NT2/D1 (cell line): Measurements from ENCODE around the gene FBXW8.

ENCODE experiments used
- DNase-seq: peaks from one replicate; pipeline ENCODE4 v3.0.0-alpha.2; 2011; ENCODE audit warnings: low read depth, low spot score
- H3K27me3 ChIP-seq: 2 replicates; pipeline ENCODE4 v1.6.0; 2011; ENCODE audit warnings: mild to moderate bottlenecking; ENCODE audit not compliant: insufficient read length, insufficient read depth
- H3K36me3 ChIP-seq: 2 replicates; pipeline ENCODE4 v1.6.1; 2011; ENCODE audit warnings: mild to moderate bottlenecking, low read length, mixed read lengths; ENCODE audit not compliant: insufficient read depth, insufficient read length
- H3K4me1 ChIP-seq: 2 replicates; pipeline ENCODE4 v1.5.1; 2011; ENCODE audit not compliant: insufficient read depth, insufficient read length
- H3K4me3 ChIP-seq: 2 replicates; pipeline ENCODE4 v1.5.1; 2011; ENCODE audit warnings: low read depth; ENCODE audit not compliant: insufficient read length
- H3K9ac ChIP-seq: 2 replicates; pipeline ENCODE4 v1.6.0; 2011; ENCODE audit warnings: low read depth; ENCODE audit not compliant: insufficient read length
- H3K9me3 ChIP-seq: 2 replicates; pipeline ENCODE4 v1.5.1; 2011; ENCODE audit warnings: mild to moderate bottlenecking, low read length; ENCODE audit not compliant: insufficient read depth
- SUZ12 ChIP-seq: IDR thresholded peaks from 2 replicates; pipeline ENCODE4 v1.6.1; 2011; ENCODE audit not compliant: insufficient read length, insufficient read depth; ENCODE audit errors: extremely low read depth
- YY1 ChIP-seq: IDR thresholded peaks from 2 replicates; pipeline ENCODE4 v1.6.1; 2011; ENCODE audit not compliant: insufficient read length, insufficient read depth
- ZNF274 ChIP-seq: IDR thresholded peaks from 2 replicates; pipeline ENCODE4 v1.6.1; 2011; ENCODE audit warnings: mild to moderate bottlenecking, low read depth, low read length

Gene FBXW8

DNA sequence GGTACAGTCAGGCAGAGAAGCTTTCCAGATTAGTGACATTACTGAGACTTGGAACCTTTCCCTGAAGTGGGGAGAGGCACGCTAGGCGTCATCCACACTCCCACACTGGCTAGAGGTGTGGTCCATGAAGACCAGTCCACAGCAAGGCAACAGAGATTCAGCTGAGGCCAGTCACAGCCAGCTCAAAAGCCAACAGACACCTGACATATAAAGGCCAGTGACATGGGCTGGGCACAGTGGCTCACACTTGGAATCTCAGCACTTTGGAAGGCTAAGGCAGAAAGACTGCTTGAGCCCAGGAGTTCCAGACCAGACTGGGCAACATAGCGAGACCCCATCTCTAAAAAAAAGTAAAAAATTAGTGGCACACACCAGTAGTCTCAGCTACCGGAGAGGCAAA, 40.4 kb upstream of the FBXW8 start:
- H3K9me3 ChIP-seq, result peaks cover 7% of the 10 kb centered on the region; the same call in 1 of the 2 replicates
- H3K27me3 ChIP-seq, result no peaks in the 10 kb centered on the region
- no peaks in the 10 kb centered on the region for H3K4me1 ChIP-seq
- TF ChIP-seq SUZ12 (no peak), YY1 (no peak), ZNF274 (no peak)
- no peak for DNase-seq
- no peak overlapping the region for H3K4me3 ChIP-seq
- no peaks in the 10 kb centered on the region for H3K36me3 ChIP-seq
- H3K9ac ChIP-seq, result no peak overlapping the region

DNA sequence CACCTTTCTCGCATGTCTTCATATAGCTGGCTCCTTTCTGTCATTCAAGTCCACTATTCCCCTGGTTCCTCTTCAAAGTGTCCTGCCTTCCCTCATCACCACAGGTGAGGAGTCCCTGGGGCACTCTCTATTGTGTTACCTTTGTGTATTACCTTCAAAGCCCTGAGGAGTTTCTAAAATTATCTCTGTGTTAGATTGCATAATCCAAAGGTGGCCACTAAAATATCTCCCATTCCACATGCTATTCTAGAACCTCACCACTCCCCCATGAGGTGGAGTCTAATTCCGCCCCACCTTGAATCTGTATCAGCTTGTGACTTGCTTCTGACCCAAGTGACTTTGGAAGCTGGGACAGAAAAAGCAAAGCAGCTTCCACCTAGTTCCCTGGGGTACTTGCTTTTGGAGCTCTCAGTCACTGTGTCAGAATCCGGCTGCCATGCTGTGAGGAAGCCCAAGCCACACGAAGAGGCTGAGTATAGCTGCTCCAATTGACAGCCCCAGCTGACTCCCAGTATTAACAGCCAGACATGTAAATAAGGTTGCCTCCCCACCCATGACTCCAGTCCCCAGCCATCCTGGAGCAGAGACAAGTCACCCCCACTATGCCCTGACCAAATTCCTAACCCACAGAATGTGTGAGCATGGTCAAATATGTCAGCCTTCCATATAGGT, 36.3 kb upstream of the FBXW8 start:
- Histone ChIP-seq H3K9me3 (peaks cover 7% of the 10 kb centered on the region; the same call in 1 of the 2 replicates), H3K4me1 (no peaks in the 10 kb centered on the region), H3K36me3 (no peaks in the 10 kb centered on the region), H3K27me3 (peaks cover 37% of the 10 kb centered on the region), H3K9ac (no peak overlapping the region), H3K4me3 (no peak overlapping the region)
- TF ChIP-seq YY1 (no peak), ZNF274 (no peak), SUZ12 (no peak)
- DNase-seq, result no peak

DNA sequence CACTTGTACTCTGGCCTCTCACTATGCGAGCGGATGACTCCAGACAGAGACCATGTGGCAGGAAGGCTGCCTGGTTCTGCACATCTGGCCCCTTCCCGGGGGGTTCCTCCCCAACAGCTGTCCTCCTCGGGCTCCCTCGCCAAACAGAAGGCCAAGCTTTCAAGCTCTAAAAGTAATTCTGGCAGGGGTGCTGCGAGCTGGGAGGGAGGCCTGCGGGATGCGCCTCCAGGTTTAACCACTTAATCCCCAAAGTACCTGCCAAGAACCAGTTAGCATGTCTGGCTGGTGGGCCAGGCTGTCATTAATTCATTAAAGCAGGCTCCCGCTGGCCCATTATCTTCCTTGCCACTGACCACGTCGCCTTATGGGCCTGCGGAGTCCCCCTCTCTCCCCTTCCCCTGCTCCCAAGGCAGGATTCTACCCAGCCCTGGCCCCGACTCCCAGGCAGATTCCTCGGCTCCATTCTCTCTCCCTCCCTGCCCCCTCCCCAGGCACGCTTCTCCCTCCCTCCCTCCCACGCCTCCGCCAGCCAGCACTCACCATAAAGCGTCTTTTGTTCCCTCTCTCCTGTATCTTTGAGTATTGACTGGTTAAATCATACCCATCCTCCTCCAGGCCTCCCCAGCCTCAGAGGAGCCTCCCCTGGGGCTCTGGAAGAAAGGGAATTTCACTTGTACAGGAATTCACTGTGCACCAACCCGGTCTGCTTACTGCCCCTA, 34.4 kb upstream of the FBXW8 start:
- H3K9me3 ChIP-seq, result peaks cover 7% of the 10 kb centered on the region; the same call in 1 of the 2 replicates
- H3K9ac ChIP-seq, result peak overlapping the region; percentile 24
- peaks cover 3% of the 10 kb centered on the region for H3K4me1 ChIP-seq
- H3K4me3 ChIP-seq, result peak overlapping the region; percentile 13
- no peaks in the 10 kb centered on the region for H3K36me3 ChIP-seq
- no peak for DNase-seq
- H3K27me3 ChIP-seq, result peaks cover 52% of the 10 kb centered on the region
- TF ChIP-seq ZNF274 (no peak), YY1 (no peak), SUZ12 (no peak)

DNA sequence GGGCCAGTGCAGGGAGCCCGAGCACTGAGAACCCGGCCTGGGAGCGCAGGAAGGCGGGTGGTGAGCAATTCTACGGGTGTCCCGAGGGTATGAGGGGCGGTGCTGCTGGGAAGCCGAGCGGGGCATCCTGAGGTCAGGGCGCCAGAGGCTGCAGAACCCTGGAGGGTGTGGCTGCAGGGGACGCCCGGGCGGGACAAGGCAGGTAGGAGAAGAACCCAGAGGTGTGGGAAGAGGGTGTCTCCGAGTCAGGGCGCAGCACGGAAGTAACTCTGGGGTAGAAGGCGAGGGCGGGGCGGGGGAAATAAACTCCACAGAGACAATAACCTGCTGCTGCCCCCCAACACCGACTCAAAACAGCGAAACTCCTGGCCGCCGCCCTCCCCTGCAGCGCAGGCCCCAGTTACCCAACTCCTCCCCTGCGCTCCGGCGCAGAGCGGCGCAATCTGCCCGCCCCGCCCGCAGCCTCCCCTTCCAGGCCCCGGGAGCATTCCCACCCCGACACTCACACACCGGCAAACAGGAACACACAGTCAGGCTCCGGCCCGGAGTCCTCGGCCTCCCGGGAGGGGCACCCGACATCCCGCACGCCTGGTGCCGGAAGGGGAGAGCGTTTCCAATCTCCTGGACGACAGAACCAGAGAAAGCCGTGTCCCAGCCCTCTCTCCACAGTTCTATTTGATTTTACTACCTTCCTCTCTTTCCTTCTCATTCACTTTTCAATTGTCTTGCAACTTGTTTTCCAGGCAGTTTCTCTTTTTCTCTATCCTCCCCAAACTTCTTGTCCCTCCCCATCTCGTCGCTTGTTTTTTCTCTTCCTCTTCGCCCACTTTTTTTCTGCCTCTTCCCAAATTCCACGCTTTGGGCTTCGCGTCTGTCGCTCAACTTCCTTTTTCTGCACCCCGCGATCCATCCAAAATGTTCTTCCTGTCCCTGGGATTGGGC, 31.9 kb upstream of the FBXW8 start:
- no peak for DNase-seq
- H3K9ac ChIP-seq, result peak overlapping the region; percentile 80

DNA sequence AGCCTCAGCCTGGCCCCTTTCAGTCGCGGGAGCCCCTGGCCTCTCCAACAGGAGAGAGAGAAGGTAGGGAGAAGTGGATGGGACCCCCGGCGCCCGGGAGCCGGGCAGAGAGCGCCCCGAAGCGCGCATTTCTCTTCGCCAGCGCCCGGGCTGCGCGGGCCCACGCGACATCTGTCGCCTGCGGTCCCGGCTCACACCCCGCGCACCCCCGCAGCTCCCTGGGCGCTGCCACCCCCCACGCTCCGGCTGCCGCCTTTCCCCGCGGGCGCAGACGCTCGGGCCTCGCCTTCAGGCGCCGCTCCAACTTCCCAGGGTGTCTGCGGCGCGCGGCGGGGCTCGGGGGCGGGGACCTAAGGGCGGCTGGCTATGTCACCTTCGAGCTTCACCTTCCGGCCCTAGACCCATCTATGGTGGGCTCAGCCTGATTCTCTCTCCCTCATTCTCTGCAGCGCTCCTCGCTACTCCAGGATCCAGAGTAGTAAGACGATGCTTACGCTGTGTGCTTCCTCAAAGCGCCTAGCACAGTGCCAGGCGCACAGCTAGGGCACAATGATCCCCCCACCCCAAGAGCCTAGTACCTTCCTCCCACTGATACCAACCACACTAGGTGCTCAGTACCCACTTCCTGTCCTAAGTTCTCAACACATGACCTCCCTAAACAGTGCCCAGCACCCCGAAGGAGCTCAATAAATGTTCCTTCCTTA, 31.1 kb upstream of the FBXW8 start:
- Histone ChIP-seq H3K4me3 (peak overlapping the region; percentile 55), H3K9me3 (peaks cover 1% of the 10 kb centered on the region; the same call in 1 of the 2 replicates), H3K9ac (peak overlapping the region; percentile 80), H3K4me1 (peaks cover 3% of the 10 kb centered on the region), H3K36me3 (no peaks in the 10 kb centered on the region), H3K27me3 (peaks cover 85% of the 10 kb centered on the region)
- no peak for DNase-seq
- TF ChIP-seq ZNF274 (no peak), SUZ12 (peak; percentile 91), YY1 (no peak)

More for the DNA sequence above, 31.9 kb upstream of the FBXW8 start:
- H3K36me3 ChIP-seq, result no peaks in the 10 kb centered on the region
- peaks cover 3% of the 10 kb centered on the region for H3K4me1 ChIP-seq
- peaks cover 78% of the 10 kb centered on the region for H3K27me3 ChIP-seq
- no peak for TF ChIP-seq ZNF274
- no peak for TF ChIP-seq SUZ12
- TF ChIP-seq YY1, result no peak
- H3K9me3 ChIP-seq, result peaks cover 7% of the 10 kb centered on the region; the same call in 1 of the 2 replicates
- H3K4me3 ChIP-seq, result peak overlapping the region; percentile 55

DNA sequence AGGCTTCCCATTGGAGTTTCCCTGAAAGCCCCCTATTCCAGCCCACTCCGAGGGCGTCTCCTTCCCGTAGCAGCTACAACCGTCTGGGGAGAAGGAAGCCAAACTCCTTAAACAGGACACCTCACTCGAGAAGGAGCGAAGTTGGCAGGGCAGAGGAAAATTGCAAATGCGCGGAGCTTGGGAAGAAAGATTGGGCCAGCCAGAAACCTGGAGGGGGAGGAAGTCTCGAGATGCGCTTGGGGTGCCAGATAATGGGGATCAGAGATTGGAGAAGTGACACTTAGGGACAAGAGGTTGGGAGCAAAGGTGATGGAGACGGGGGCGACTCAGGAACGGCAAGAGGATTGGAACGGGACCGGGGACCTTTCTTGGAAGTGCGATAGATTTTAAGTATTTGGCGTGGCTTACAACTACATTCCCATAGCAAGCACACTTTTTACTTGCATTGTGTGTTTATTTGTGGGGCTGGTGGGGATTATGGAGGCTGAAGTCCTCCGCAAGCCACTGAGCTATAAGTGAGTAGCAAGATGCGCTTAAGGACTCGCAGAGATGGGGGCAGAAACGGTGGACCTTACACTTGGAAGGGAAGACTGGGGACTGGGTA, 30.4 kb upstream of the FBXW8 start:
- no peak for DNase-seq
- peaks cover 89% of the 10 kb centered on the region for H3K27me3 ChIP-seq
- peak overlapping the region; percentile 80 for H3K9ac ChIP-seq
- no peaks in the 10 kb centered on the region for H3K36me3 ChIP-seq
- no peaks in the 10 kb centered on the region for H3K9me3 ChIP-seq
- H3K4me3 ChIP-seq, result peak overlapping the region; percentile 55
- H3K4me1 ChIP-seq, result peaks cover 3% of the 10 kb centered on the region
- TF ChIP-seq YY1, result no peak
- TF ChIP-seq SUZ12, result peak; percentile 45
